DLD1 (cell line): ENCODE measurements around the gene NSD2.

Experiments
- in situ Hi-C: cut with HindIII; loops from 2 replicates; pipeline ENCODE4 v1.10.0; 2017; ENCODE audit warnings: low sequenced_read_pairs

NSD2 gene

DNA sequence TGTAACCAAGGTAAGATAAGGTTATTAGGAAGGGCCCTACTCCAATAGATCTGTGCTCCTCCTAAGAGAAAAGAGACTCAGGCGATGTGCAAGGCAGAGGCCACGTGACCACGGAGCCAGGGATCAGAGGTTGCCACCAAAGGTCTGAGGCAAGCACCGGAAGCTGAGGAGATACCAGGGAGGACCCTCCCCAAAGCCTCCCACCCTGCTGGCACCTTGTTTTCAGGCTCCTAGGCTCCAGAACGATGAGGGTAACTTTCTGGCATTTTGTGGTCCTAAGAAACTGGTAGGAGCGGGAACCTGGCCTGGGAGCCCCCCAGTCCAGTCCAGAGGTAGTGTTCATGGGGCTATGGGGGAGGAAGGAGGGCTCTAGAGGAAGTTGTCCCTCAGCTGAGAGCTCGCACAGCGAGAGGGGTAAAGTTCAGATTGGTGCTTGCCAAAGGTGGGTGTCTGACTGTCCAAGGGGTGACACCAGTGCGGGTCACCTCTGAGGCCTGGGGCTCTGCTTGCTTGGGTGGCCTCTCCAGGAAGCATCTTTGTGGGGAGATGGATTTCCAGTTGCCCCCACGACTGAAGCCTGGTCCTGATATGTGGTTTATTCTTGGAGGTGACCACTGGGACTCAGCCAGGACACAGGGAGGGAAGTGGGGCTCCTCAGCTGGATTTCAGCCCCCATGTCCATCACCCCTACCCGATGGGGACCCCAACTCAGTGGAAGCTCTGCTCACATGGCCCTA is 7.7 kb upstream of the NSD2 start:
- in situ Hi-C loops, result no loop called here

DNA sequence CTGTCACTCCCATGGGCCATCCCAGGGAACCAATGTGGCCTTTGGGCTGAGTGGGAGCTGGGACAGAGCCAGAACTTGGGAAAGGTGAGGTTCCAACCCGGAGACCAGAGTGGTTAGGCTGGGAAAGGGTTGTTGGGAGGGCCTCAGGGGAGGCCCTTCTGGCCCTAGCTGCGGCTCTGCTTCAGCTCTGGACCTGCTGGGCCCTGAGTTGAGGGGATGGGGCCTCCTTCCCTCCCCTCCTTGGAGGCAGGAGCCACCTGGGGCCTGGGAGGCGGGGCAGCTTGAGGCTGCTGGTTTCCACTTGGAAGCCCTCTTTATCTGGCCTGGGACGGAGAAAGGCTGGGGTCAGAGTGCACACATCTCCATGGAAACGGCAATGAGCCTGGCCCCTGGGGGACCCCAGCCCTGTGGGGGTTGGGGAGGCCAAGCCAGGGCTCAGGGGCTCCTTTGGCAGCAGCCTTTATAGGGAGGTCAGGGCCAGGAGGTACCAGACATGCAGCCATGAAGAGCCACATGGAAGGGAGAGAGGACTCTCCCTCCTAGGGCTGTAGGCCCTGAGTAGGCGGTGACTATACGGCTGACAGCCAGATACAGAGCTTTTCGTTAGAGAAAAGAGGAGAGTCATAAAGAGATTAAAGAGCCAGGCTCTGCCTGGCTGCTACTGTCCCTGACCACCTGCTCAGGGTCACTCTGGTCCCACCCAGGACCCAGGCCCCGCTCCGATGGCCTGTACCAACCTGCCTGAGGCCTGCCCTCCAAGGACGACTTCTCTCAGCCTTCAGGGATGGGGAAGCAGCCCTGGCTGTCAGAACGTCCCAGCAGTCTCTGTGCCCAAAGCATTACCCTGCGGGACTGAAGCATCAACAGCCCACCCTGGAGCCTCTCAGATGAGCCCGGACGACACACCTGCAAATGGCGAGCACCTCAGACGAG is 6.9 kb upstream of the NSD2 start:
- in situ Hi-C loops, result no loop called here

DNA sequence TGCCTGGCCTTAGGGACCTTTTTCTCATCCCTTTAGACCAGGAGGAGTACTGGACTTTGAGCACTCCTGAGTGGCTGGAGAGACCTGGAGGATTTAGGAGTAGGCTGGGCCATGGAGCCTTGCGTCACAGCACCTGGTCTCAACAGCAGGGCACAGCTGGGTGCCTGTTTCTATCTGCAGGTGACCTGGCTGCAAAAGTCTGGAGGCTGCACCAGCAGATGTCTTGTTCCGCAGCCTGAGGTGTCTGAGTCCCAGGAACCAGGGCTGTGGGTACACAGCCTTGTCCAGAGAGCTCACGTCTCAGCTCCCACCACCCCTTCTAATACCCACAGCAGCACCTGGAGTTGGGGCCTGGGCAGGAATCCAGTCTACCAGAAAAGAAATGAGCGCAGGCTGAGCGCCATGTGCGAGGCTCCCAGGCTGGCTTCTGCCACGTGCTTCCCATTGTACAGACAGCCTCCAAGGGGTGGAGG is 5.0 kb upstream of the NSD2 start:
- in situ Hi-C loops, result no loop called here

DNA sequence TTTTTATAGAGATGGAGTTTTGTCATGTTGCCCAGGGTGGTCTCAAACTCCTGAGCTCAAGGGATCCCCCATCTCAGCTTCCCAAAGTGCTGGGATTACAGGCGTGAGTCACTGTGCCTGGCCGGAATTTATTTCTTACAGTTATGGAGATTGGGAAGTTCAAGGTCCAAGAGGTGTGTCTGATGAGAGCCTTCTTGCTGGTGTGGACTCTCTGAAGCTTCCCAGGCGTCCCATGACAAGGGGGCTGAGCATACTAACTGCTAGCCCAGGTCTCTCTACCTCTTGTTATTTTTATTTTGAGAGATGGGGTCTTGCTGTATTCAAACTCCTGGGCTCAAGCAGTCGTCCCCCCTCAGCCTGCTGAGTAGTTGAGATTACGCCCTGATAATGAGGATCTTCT is 2.9 kb upstream of the NSD2 start:
- in situ Hi-C loops, result no loop called here

DNA sequence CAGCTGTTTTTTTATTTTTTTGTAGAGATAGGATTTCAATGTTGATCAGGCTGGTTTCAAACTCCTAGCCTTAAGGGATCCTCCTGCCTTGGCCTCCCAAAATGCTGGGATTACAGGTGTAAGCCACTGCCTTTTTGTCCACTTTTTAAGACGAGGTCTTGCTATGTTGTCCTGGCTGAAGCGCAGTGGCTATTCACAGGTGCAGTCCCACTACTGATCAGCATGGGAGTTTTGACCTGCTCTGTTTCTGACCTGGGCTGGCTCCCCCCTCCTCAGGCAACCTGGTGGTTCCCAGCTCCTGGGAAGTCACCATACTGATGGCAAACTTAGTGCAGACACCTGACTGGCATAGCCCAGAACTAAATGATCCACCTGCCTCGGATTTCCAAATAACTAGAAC is 2.3 kb upstream of the NSD2 start:
- in situ Hi-C loops, result no loop called here

DNA sequence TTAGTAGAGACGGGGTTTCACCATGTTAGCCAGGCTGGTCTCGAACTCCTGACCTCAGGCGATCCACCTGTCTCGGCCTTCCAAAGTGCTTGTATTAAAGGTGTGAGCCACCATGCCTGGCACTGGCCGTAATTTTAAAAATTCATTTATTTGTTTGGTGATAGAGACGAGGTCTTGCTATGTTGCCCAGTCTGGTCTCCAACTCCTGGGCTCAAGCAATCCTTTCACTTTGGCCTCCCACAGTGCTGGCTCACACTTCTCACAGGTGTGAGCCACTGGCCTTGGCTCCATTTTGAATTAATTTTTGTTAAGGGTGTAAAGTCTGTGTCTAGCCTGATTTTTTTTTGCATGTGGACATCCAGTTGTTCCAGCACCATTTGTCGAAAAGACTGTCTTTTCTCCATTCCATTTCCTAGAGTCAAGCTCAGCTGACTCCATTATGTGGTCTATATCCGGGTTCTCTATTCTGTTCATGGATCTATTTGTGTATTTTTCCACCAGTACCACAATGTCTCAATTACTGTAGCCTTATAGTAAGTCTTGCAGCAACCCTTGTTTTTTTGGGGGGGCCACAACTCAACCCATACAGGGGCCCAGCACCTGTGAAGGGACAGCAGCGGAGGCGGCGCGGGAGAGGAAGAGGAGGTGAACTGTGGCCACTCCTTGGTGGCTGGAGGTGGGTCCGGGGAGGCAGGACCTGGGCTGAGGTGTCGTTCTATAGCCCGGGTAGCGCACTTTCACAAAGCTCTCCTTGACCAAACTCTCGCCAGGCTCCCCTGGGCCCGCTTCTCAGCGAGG is 1.5 kb upstream of the NSD2 start:
- in situ Hi-C loops, result no loop called here

DNA sequence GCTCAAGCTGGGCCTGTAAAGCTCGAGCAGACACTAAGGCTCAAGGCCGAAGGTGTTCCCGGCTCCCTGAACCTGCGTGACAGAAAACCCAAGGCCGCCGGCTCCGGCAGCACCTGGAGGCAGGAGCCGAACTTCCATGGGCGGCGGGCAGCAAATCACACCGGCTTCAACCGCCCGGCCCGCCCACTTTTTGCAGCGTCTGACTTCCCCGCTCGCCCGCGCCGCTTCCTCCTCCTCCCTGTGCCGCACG is 940 bp upstream of the NSD2 start:
- in situ Hi-C loops, result no loop called here

DNA sequence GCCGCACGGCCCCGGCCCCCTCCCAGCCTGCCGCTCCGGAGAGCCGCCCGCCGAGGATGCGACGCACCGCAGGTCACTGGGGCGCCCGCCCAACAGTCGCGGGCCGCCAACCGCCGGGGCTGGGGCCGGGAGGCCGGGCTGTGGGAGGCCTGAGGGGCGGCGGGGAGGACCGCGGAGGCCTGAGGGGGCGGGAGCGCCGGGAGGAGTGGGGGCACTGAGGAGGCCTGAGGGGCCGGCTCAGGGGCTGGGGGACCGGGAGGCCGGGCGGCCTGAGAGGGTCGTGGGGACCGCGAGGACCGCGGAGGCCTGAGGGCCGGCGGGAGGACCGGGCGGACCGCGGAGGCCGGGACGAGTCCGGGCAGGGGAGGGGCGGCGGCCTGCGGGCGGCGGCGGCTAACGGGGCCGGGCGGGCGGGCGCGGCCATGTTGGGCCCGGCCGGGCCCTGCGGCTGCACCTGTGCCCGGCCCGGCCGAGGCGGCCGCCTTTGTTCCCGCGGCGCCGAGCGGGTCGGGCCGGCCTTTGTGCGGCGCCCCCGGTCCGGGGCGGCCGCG is 353 bp downstream of the NSD2 start:
- in situ Hi-C loops, result no loop called here

DNA sequence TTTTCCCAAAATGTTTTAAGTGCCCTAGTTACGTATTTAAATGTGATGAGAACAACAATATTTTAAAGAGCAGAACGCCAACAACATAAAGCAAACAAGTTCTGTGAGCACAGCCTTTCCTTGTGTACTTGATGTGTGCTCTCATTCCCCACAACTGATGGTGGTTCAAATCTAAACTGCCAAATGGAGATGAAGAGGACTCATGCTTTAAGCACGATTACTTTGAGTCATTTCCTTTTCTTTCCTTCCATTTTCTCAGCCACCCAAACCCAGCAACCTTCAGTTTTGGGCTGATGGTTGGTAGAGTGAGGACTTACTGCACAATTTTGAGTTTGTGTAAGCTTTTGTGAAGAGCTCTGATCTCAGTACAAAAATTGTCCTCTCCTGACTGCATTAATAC is 1.7 kb downstream of the NSD2 start:
- in situ Hi-C loops, result no loop called here

DNA sequence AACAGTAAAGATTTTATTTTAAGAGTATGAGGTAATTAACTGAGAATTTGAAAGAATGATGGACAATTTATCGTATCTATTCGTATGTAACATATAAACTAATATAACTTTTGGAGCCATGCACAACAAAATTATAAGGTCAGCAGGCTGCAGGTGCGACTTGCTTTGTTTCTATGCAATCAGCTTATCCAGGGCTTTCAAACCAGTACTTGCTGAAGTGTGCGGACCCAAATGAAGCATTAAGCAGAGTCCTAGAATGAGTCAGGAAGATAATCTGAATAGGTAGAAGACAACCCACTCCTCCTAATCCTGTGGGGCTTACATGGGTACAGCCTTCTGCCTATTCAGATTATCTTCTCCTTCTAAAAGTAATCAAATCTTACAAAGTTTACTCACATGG is 2.1 kb downstream of the NSD2 start:
- in situ Hi-C loops, result no loop called here

DNA sequence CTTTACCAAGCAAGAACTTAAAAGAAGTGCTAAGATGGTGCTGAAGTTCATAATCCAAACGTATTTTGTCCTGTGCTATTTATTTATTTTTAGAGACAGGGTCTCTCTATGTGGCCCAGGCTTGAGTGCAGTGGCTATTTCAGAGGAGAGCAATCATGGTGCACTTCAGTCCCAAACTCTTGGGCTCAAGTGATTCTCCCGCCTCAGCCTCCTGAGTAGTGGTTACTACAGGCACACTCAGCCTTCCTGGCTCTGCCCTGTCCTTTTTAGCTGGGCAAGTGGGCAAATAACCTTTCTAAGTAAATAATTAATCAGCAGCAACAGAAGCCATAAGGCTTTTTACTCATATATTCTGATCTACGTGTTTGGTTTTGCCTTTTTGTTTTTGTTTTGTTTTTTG is 2.6 kb downstream of the NSD2 start:
- in situ Hi-C loops, result no loop called here

DNA sequence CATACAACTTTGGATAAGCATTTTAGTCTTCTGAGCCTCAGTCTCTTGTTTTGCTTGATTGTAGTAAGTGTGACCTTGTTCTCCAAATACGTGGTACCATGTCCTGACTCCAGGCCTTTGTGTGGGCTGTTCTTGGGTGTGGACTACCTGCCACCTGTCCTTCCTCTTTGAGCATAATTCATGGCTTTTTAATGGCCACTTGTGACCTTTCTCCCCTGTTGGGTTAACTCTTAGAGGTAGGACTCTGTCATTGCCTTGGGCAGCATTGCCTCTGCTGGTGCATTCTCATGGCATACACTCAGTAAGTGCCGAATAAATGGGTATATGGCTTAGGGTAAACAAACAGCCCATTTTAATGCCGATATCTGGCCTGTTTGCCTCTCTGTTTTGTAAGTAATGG is 3.0 kb downstream of the NSD2 start:
- in situ Hi-C loops, result no loop called here

DNA sequence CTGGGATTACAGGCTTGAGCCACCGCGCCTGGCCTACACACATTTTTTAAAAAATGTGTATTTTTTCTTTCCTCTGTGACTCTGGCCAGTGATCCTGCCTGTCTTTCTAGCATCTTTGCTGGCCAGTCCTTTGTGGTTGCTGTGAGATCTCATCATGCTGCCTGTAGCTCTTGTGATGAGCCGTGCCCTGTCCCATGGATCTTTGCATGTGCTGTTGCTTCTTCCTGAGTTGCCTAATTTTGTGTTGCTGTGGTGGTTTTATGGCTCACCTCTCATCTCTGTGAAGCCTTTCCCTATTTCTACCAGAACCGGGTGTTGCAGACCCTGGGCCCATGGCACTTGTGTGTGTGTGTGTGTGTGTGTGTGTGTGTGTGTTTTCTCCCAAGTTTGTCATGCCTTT is 8.3 kb downstream of the NSD2 start:
- in situ Hi-C loops, result no loop called here

DNA sequence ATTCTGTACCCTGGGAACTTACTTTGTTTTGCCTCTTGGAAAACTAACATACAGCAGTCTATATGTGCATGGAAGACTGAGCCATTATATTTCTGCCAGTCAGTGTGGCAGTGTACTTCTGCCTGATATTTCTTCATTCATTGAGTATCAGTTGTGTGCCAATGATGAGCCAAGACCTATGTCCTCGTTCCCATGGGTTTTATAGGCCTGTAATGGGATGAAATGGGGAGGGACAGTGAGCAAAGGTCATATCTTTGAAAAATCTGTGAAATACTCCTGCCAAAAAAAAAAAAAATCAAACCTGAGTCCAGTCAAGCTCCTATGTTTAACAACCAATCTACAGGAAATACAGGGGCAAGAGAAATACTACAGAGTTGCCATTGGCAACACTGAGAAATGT is 9.1 kb downstream of the NSD2 start:
- in situ Hi-C loops, result no loop called here

DNA sequence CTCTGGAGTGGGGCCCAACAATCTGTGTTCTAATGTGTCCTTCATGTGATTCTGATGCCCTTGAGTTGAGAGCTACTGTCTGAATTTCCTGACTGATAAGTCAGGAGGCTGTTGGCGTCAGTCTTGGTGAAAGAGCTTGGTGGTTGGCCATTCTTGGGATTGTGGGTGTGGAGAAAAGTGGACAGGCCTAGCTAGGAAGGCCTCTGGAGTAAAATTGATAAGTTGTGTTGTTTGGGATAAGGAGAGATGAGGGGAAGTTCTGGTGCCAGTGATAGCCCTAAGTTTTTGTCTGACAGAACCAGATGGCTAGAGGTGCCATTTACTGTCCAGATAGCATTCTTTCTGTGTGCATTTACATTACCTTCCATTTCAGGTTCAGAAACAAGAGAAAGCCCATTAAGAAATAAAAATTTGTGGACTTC is 11.7 kb downstream of the NSD2 start:
- in situ Hi-C loops, result no loop called here

DNA sequence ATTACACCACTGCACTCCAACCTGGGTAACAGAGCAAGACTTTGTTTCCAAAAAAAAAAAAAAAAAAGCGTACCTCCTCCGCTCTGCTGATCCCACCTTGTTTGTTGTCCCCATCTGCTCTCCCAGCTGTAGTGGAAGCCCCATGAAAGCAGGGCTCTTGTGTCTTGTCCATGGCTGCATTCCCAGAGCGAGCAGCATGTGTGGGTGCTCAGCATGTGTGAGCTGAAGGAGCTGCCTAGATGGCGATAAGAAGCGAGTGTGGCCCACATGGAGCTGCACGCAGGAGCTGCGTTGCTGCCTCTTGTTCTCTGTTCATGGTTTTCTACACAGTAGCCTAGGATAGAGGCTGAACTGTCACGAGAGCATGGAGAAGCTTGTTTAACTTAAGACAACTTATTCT is 12.4 kb downstream of the NSD2 start:
- in situ Hi-C loops, result no loop called here

DNA sequence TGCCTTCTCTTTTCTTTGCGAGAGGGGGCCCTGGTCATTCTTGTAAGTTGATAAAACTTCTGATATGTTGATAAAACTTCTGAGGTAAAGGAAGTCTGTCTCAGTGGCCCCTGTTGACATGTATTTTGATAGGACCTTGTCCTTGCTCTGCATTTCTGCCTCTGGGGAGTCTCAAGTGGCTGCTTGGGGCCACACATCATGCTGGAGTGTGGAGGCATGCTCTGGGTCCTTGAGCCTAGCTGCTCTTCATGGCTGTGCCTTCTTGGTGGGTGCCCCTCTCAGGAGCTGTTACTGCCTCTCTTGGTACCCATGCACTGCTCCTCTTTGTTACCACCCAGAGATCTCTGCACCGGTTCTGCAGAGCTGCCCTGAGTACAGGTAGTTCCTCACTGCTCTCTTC is 14.2 kb downstream of the NSD2 start:
- in situ Hi-C loops, result no loop called here

DNA sequence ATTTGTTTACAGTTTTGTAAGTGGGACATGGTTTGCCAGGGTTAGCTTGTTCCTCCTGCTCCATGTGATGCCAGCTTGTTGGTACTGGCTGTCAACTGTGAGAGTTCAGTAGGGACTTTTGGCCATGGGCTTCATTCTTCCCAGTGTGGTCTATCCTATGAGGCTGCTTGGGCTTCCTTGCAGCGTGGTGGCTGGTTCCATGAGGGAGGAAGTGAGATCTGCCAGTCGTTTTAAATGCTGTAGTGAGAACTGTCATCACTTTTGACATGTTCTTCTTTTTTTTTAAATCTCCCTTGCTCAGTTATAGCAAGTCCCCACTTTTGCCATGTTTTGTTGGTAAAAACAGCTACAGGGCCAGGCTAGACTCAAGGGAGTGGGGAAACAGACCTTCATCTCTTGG is 15.9 kb downstream of the NSD2 start:
- in situ Hi-C loops, result no loop called here

DNA sequence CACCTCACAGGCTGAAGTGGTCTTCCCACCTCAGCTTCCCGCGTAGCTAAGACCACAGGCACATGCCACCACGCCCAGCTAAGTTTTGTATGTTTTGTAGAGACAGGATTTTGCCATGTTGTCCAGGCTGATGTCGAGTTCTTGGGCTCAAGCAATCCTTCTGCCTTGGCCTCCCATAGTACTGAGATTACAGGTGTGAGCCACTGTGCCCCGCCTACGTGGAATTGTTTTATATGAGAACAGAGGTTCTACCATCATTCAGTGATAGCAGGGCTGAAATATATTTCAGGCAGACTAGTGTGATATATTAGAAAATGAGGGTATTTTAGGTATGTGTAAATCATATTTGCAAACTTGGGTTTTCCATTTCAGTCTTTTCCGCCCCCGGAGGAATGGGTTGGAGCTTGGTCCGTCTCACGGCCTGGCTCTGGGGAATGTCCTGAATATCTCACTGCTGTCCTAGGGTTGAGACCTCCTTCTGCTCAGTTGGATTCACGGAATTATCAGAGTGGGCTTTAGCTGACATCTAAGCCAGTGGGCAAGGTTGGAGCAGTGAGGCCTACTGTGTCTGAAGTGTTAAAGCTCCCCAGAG is 19.9 kb downstream of the NSD2 start:
- in situ Hi-C loops, result no loop called here

DNA sequence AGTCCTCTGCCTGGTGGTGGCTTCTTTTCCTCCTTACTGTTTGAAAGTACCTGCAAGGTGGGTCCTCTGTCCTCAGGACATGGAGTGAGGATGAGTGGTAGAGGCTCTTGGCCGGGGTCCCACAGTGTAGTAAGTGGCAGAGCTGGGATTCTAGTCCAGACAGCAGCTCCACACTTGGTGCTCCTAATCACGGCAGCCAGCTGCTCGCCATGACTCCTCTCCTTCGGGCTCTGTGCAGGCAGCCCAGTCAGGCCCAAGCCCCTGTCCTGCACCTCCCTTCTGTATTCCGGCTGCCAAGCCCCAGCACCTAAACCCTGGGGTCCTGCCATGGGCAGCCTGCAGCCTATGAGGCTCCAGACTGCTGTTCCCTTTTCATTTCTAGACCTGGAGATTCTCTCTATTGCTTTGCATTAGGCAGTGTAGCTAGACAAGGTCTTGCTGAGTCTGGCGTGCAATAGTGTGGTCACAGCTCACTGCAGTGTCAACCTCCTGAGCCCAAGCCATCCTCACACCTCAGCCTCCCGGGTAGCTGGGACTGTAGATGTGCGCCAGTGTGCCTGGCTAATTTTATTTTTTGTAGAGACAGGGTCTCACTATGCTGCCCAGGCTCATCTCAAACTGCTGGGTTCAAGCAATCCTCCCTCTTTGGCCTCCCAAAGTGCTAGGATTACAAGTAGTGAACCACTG is 24.9 kb downstream of the NSD2 start:
- in situ Hi-C loops, result no loop called here

DNA sequence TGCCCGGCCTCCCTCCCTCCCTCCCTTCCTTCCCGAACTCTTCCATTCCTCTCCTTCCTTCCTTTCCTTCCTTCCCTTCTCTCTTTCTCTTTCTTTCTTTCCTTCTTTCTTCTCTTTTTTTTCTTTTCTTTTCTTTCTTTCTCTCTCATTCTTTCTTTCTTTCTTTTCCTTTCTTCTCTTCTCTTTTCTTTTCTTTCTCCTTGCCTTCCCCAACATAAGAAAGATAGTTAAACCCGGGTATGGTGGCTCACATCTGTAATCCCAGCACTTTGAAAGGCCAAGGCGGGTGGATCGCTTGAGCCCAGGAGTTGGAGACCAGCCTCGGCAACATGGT is 25.4 kb downstream of the NSD2 start:
- in situ Hi-C loops, result no loop called here
